Heart left ventricle (tissue), 16 donors: Measurements from ENCODE around the gene CYP27C1. TPM values are rescaled to one million over a fixed set of nuclear protein-coding genes. Genes with fewer than 3 reads are reported as not detected.

Experiments
- ATAC-seq, 4 donors: fragments of 200-7000 bp; cut with Tn5 transposase; one replicate each; pipeline ENCODE4 v1.9.1; 2020 to 2022; ENCODE audit warnings: moderate library complexity in 4 of 4, mild to moderate bottlenecking in 3 of 4, moderate number of reproducible peaks in 1 of 4
- DNase-seq, 5 donors: peaks; one replicate each; pipeline ENCODE4 v3.0.0-alpha.2; 2020
- H3K27ac ChIP-seq, 12 donors: fragments of 200-600 bp; sonication (generic) in 4 of 12; one replicate each; pipeline versions ENCODE4 v1.5.0 to v1.8.0; 2016 to 2022; ENCODE audit warnings: mild to moderate bottlenecking in 2 of 12
- H3K27me3 ChIP-seq, 9 donors: fragments of 200-600 bp; sonication (generic) in 2 of 9; one replicate each; pipeline versions ENCODE4 v1.5.1 to v1.8.0; 2016 to 2022; ENCODE audit warnings: mild to moderate bottlenecking in 3 of 9
- H3K36me3 ChIP-seq, 9 donors: fragments of 200-600 bp; sonication (generic) in 2 of 9; one replicate each; pipeline versions ENCODE4 v1.5.0 to v1.8.0; 2018 to 2022; ENCODE audit warnings: mild to moderate bottlenecking in 2 of 9
- H3K4me1 ChIP-seq, 12 donors: fragments of 200-600 bp; sonication (generic) in 4 of 12; one replicate each; pipeline versions ENCODE4 v1.5.0 to v1.8.0; 2016 to 2022; ENCODE audit warnings: mild to moderate bottlenecking in 3 of 12
- H3K4me3 ChIP-seq, 12 donors: fragments of 200-600 bp; sonication (generic) in 4 of 12; one replicate each; pipeline versions ENCODE4 v1.5.0 to v1.8.0; 2017 to 2022; ENCODE audit warnings: mild to moderate bottlenecking in 9 of 12, moderate library complexity in 4 of 12
- H3K9me3 ChIP-seq, 12 donors: fragments of 200-600 bp; sonication (generic) in 4 of 12; one replicate each; pipeline versions ENCODE4 v1.5.0 to v1.8.0; 2016 to 2022; ENCODE audit warnings: mild to moderate bottlenecking in 1 of 12
- CTCF ChIP-seq, 12 donors: fragments of 200-600 bp; sonication (generic) in 4 of 12; IDR thresholded peaks; one replicate each; pipeline versions ENCODE4 v1.5.0 to v1.8.0; 2018 to 2022; ENCODE audit warnings: antibody characterized with exemption in 12 of 12, mild to moderate bottlenecking in 5 of 12
- POLR2A ChIP-seq, 2 donors: fragments of 450-650 bp; IDR thresholded peaks; one replicate each; pipeline ENCODE4 v1.6.1; 2017; ENCODE audit warnings: antibody characterized with exemption in 2 of 2, mild to moderate bottlenecking in 2 of 2, moderate library complexity in 2 of 2
- WGBS, 4 donors: extraction: QIAGEN DNeasy Blood & Tissue Kit in 2 of 4; methylation state at CpG; one replicate each; pipeline versions ENCODE4 v1.1.5 to v1.1.7; 2013 to 2018; 5-methylcytosine and 5-hydroxymethylcytosine counted together
- intact Hi-C, 10 donors: fragments of 100-400 bp; cut with DNase I; formaldehyde crosslinking; loops; one replicate each; pipeline versions ENCODE4 v1.11.1 to v1.14.2; 2022
- polyA plus RNA-seq, 2 donors: library from polyadenylated mRNA; stranded (reverse); fragments of 200-250 nt; gene quantifications; one replicate each; pipeline ENCODE4 v1.2.3, GENCODE V29; 2013
- total RNA-seq, 9 donors: library from RNA; depleted of rRNA in 2 of 9; stranded (reverse); fragments of >200 nt in 2 of 9; fragmentation: NEBNext Ultra II Directional in 3 of 9; extraction: Animal tissue kit (Norgen Biotek cat#: 25700) in 3 of 9; gene quantifications; one replicate each; pipeline versions ENCODE4 v1.1.0 to v1.2.4, GENCODE V29; 2016 to 2023
- donor health status: ischemic (EF 13 %, LVEDD 7.1; RV severe dilation, severe dysfunction).
- donor health status: healthy with polysubstance abuse.
- donor health status: DM: no; HTN: yes; CAD: no.
- donor health status: DM: no; HTN: no; CAD: no.
- donor health status: ischemic (EF 25% LVEDD 6.9; RV normal size, moderate dysfunction).
- donor health status: ischemic (EF 25% LVEDD 5.7; RV mildly dilated, moderate dysfunction).
- donor health status: healthy.
- donor health status: DM: yes; HTN: yes; CAD: no.
- donor health status: ischemic (EF 35%, LVEDD 5.7; RV mildly dilated, moderate dysfunction).
- donor health status: nonischemic (EF 11% LVEDD 7.7; RV severe dilation, severe dysfunction).
- donor health status: DM: yes; HTN: yes; CAD: no.
- donor health status: PGD.
- donor health status: ischemic (EF 29% LVEDD 5.4; RV normal size, mild dysfunction).
- donor health status: nonischemic (EF 23%, LVEDD 6.1; RV moderate dilation, normal function).

The CYP27C1 gene
- total and polyA plus RNA-seq, 11 donors, result 0.06 to 0.44 (median 0.12) TPM; not detected in 8

DNA sequence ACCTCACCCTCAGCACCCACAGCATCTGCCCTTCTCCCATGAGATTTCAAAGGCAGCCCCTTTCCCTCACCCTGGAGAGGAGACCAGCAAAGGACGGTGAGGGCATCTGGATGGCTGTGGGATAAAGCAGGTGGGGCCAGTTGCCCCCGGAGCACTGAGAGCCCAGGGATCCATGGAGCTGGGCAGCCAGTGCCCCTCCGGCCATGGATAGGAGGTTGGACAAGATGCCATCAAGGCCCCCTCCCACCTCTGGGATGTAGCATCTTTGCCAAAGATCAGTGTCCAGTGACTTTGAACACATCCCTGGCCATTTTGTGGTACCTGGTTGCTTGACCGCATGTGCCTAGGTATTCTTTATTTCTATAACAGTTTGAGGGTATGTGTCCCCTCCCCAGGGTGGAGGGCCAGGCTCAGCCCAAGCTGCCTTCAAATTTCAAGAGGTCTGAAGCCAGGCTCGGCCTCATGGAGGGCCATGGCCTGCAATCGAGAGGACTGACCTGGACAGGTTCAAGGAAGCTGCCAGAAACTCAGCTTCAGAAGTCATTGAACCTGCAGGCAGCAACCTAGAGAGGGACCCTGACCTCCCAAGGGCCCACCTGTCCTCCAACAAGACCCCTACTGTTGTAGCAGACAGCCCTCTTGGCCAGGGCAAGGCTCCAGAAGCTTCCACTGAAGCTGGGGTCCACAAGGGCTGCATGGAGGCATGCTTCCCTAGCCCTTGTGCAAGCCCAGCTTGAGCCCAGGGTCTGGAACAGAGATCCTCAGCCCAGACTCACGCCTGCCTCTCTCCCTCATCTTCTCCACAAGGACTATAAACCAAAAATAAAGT lies 57.6 kb downstream of the CYP27C1 start:
- ATAC-seq (no peak), DNase-seq (no peak)
- H3K36me3 ChIP-seq, result no peaks in the 10 kb centered on the region
- peaks cover 0 to 3% (median 0%) of the 10 kb centered on the region in 9 donors for H3K27me3 ChIP-seq
- no peak for TF ChIP-seq CTCF (IDR thresholded peaks at IDR 0.05)
- no peak for TF ChIP-seq POLR2A (IDR thresholded peaks at IDR 0.05)
- 94 to 98% (median 96%) methylated on average over 7 of the region's 7 CpGs for WGBS, 4 donors
- no peak overlapping the region for H3K4me3 ChIP-seq
- H3K4me1 ChIP-seq, result peaks cover 0 to 10% (median 0%) of the 10 kb centered on the region in 12 donors
- no peaks in the 10 kb centered on the region for H3K9me3 ChIP-seq
- H3K27ac ChIP-seq, result no peak overlapping the region
- intact Hi-C loops, result no loop called here

GRCh38 chr2:127161176-127162136 lies 58.6 kb downstream of the CYP27C1 start:
- intact Hi-C loops, result no loop called here
- H3K4me3 ChIP-seq, result no peak overlapping the region
- peaks cover 0 to 11% (median 0%) of the 10 kb centered on the region in 12 donors for H3K4me1 ChIP-seq
- peaks cover 0 to 2% (median 0%) of the 10 kb centered on the region in 12 donors for H3K9me3 ChIP-seq
- DNase-seq (no peak), ATAC-seq (no peak)
- TF ChIP-seq POLR2A (IDR thresholded peaks at IDR 0.05) (no peak), CTCF (IDR thresholded peaks at IDR 0.05) (no peak)
- H3K36me3 ChIP-seq, result no peaks in the 10 kb centered on the region
- H3K27me3 ChIP-seq, result peaks cover 0 to 5% (median 0%) of the 10 kb centered on the region in 9 donors
- 79 to 83% (median 82%) methylated on average over 12 of the region's 12 CpGs for WGBS, 4 donors
- H3K27ac ChIP-seq, result no peak overlapping the region

GRCh38 chr2:127160676-127161075 lies 59.4 kb downstream of the CYP27C1 start:
- ATAC-seq (no peak), DNase-seq (no peak)
- Histone ChIP-seq H3K9me3 (peaks cover 0 to 4% (median 0%) of the 10 kb centered on the region in 12 donors), H3K4me3 (no peak overlapping the region), H3K27me3 (peaks cover 0 to 5% (median 0%) of the 10 kb centered on the region in 9 donors), H3K27ac (no peak overlapping the region), H3K36me3 (no peaks in the 10 kb centered on the region), H3K4me1 (peaks cover 0 to 18% (median 0%) of the 10 kb centered on the region in 12 donors)
- TF ChIP-seq POLR2A (IDR thresholded peaks at IDR 0.05) (no peak), CTCF (IDR thresholded peaks at IDR 0.05) (no peak)
- intact Hi-C loops, result no loop called here
- WGBS, 4 donors, result 63 to 97% (median 74%) methylated on average over 3 of the region's 3 CpGs

DNA sequence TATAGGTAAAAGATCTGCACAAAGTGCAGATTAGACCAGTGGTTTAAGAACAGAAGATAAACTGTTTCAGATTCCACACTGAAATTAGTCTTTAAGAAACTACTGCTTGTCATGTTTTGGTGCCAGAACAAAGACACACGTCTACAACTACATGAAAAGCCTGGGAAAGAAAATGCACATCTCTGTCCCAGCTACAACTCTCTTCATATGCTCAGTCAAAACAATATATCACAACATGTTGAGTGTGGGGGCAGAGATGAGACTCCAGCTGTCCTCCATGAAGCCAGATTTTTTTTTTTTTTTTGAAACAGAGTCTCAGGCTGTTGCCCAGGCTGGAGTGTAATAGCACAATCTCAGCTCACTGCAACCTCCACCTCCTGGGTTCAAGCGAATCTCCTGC lies 60.6 kb downstream of the CYP27C1 start:
- ATAC-seq (no peak), DNase-seq (no peak)
- peaks cover 0 to 5% (median 0%) of the 10 kb centered on the region in 9 donors for H3K27me3 ChIP-seq
- H3K27ac ChIP-seq, result no peak overlapping the region
- intact Hi-C loops, result no loop called here
- H3K9me3 ChIP-seq, result peaks cover 0 to 4% (median 0%) of the 10 kb centered on the region in 12 donors
- no peak for TF ChIP-seq CTCF (IDR thresholded peaks at IDR 0.05)
- no peak for TF ChIP-seq POLR2A (IDR thresholded peaks at IDR 0.05)
- H3K36me3 ChIP-seq, result no peaks in the 10 kb centered on the region
- WGBS, 4 donors, result 74 to 83% (median 80%) methylated on average over 2 of the region's 2 CpGs
- H3K4me1 ChIP-seq, result peaks cover 0 to 21% (median 0%) of the 10 kb centered on the region in 12 donors
- no peak overlapping the region for H3K4me3 ChIP-seq
